BJ (cell line): ENCODE data around the gene ZNF512. TPM values are rescaled to one million over a fixed set of nuclear protein-coding genes. Genes with fewer than 3 reads are reported as not detected.

Source experiments
- CTCF ChIA-PET: fragments of 350-600 bp; formaldehyde crosslinking; extraction: SDS; loops from one replicate; lab custom pipeline; 2021; ENCODE audit warnings: antibody characterized with exemption, inconsistent platforms; lab: Yijun Ruan, JAX
- POLR2A ChIA-PET: fragments of 300-600 bp; sonication (Branson Sonifier 250); formaldehyde crosslinking; extraction: SDS; loops from one replicate; lab custom pipeline; 2021; ENCODE audit warnings: antibody characterized with exemption; lab: Charles Lee
- DNase-seq: peaks from one replicate; pipeline ENCODE4 v3.0.0-alpha.2; 2011; ENCODE audit warnings: low read depth
- H3K27me3 ChIP-seq: 2 replicates; pipeline ENCODE4 v1.6.0; 2011; ENCODE audit warnings: low read length; ENCODE audit not compliant: control insufficient read depth, insufficient read depth
- H3K36me3 ChIP-seq: 2 replicates; pipeline ENCODE4 v1.5.1; 2011; ENCODE audit warnings: low read length; ENCODE audit not compliant: control insufficient read depth, insufficient read depth
- H3K4me3 ChIP-seq: 2 replicates; pipeline ENCODE4 v1.5.1; 2011; ENCODE audit warnings: low read depth, mild to moderate bottlenecking, control low read depth, low read length
- polyA plus RNA-seq: library from polyadenylated mRNA; depleted of rRNA; stranded (reverse); fragments of >200 nt; gene quantifications from 2 replicates; pipeline ENCODE4 v1.2.3, GENCODE V29; 2011
- TF ChIP-seq, protein P1 (sequence below): IDR thresholded peaks from 2 replicates; pipeline ENCODE4 v1.5.1; 2011; ENCODE audit warnings: low read depth, mild to moderate bottlenecking, control low read depth, inconsistent platforms, low read length, moderate library complexity; ENCODE audit not compliant: insufficient read depth

ZNF512 gene
- polyA plus RNA-seq, 1 experiment = 19.2 TPM

DNA sequence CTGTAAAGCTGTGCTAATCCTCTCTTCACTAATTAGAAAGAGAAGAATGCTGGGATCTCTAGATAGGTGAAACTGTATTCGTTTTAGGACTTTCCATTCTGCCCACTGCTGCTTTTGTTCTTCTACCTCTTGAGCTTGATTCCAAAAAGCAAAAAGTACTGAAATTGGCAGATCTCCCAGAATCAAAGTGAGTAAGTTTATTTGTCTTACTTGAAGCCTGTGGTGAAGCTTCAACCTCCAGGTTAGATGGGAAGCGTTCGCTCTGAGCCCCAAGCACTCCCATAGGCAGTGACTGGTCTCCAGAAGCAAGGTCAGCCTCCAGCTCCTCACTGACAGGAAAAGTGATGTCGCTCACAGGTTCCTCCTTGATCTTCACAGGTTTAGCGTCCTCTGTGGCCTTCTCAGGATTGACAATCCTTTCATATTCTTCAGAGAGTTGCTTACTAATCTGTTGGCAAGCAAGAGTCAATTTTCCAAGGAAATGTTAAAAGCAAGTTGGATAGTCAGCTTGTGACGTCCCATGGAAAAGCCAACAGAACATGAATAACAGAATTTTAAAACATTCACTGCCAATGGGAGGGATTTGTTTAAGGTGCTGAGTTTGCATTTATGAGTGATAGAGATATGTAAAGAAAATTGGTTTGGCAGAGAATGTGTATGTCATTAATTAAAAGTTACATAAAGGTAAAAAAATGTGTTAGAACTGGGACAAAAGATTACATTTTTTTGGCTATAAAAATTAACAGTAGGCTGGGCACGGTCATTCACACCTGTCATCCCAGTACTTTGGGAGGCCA, 72.5 kb downstream of the ZNF512 start:
- Histone ChIP-seq H3K36me3 (peaks cover 11% of the 10 kb centered on the region), H3K4me3 (no peak overlapping the region), H3K27me3 (no peaks in the 10 kb centered on the region)
- ChIA-PET POLR2A (interaction anchor here (0.6 to 1.2 kb wide), 2 partner anchors 165 to 246 kb away, joined by 4 to 6 read pairs; partner anchors contain the start of gene PPM1G), CTCF (no interaction called here)
- no peak for DNase-seq
- TF ChIP-seq, protein P1, sequence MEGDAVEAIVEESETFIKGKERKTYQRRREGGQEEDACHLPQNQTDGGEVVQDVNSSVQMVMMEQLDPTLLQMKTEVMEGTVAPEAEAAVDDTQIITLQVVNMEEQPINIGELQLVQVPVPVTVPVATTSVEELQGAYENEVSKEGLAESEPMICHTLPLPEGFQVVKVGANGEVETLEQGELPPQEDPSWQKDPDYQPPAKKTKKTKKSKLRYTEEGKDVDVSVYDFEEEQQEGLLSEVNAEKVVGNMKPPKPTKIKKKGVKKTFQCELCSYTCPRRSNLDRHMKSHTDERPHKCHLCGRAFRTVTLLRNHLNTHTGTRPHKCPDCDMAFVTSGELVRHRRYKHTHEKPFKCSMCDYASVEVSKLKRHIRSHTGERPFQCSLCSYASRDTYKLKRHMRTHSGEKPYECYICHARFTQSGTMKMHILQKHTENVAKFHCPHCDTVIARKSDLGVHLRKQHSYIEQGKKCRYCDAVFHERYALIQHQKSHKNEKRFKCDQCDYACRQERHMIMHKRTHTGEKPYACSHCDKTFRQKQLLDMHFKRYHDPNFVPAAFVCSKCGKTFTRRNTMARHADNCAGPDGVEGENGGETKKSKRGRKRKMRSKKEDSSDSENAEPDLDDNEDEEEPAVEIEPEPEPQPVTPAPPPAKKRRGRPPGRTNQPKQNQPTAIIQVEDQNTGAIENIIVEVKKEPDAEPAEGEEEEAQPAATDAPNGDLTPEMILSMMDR = no peak

DNA sequence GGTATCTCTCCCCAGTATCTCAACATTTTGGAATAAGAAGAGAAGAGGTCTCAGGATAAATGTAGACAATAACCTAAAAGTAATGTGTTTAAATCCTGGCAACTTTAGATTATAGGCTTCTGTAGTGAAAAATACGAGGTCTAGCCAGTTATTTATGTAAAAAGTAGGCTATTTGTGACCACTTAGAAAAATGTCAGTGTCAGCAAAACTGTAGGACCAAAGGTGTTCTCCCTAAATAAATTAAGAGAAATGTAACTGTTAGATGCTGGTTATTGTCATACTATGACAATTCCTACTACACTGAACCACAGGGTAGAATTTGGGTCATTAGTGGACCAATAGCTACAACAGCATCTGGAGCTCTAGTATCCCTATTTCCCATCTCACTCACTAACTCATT, 78.5 kb downstream of the ZNF512 start:
- Histone ChIP-seq H3K27me3 (no peaks in the 10 kb centered on the region), H3K36me3 (peaks cover 7% of the 10 kb centered on the region), H3K4me3 (no peak overlapping the region)
- ChIA-PET POLR2A (no interaction called here), CTCF (interaction anchor here (1.4 kb wide), 1 partner anchor 23 kb away, joined by 3 read pairs; no protein-coding TSS in a partner anchor)
- no peak for DNase-seq
- TF ChIP-seq, protein P1 = no peak

GRCh38 chr2:27663285-27664153, 80.7 kb downstream of the ZNF512 start, which contains the start of the genes SLC4A1AP and SUPT7L:
Gene SLC4A1AP (plus strand): TSS chr2:27663889. CDS start chr2:27663915, 26 bp downstream.
Gene SUPT7L (minus strand): TSS chr2:27663614. CDS start chr2:27662192, 1,422 bp downstream.
- H3K36me3 ChIP-seq = peaks cover 5% of the 10 kb centered on the region
- POLR2A ChIA-PET = interaction anchor here (0.7 kb wide), 1 partner anchor 97 kb away, joined by 3 read pairs; no protein-coding TSS in a partner anchor
- no peaks in the 10 kb centered on the region for H3K27me3 ChIP-seq
- CTCF ChIA-PET = interaction anchor here (0.7 to 1.7 kb wide), 3 partner anchors 8 to 254 kb away, joined by 3 to 13 read pairs (median 3); partner anchors contain the start of gene PPM1G
- TF ChIP-seq, protein P1 = no peak
- peak; percentile 44 for DNase-seq
- H3K4me3 ChIP-seq = peak within 1 kb of the TSS; percentile 75

- TF ChIP-seq, protein P1 = no peak; the same call in 1 of the 2 replicates
- ChIA-PET CTCF (interaction anchor here (1.7 kb wide), 1 partner anchor 19 kb away, joined by 13 read pairs; no protein-coding TSS in a partner anchor), POLR2A (no interaction called here)
- Histone ChIP-seq H3K27me3 (no peaks in the 10 kb centered on the region), H3K36me3 (peaks cover 7% of the 10 kb centered on the region), H3K4me3 (peak overlapping the region; percentile 75)
- no peak for DNase-seq
These were observed 81.3 kb downstream of the ZNF512 start for GRCh38 chr2:27664154-27664574.
